ENCODE measurements around the gene TTC33.

GRCh38 chr5:40784916-40785315 lies 29.2 kb upstream of the TTC33 start:
- no peak for TF ChIP-seq CEBPB (IDR thresholded peaks at IDR 0.05)
- TF ChIP-seq, protein P1, sequence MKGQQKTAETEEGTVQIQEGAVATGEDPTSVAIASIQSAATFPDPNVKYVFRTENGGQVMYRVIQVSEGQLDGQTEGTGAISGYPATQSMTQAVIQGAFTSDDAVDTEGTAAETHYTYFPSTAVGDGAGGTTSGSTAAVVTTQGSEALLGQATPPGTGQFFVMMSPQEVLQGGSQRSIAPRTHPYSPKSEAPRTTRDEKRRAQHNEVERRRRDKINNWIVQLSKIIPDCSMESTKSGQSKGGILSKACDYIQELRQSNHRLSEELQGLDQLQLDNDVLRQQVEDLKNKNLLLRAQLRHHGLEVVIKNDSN (IDR thresholded peaks at IDR 0.05): no peak
- no peak for TF ChIP-seq CREB1 (IDR thresholded peaks at IDR 0.05; ENCODE audit: low read depth)
- TF ChIP-seq EP300 (IDR thresholded peaks at IDR 0.05; ENCODE audit: borderline replicate concordance): no peak
- TF ChIP-seq REST (IDR thresholded peaks at IDR 0.05; ENCODE audit: low read depth): no peak
- no peak for TF ChIP-seq RAD21 (IDR thresholded peaks at IDR 0.05; ENCODE audit: low read depth)
- no peak for TF ChIP-seq TAF1 (IDR thresholded peaks at IDR 0.05; ENCODE audit: low read depth)
- no peak for TF ChIP-seq EGR1 (IDR thresholded peaks at IDR 0.05)
